NB4 (cell line): ENCODE measurements around the gene FOXB2.

Experiments used
- CTCF ChIP-seq: IDR thresholded peaks from one replicate; pipeline ENCODE4 v1.5.1; 2012; ENCODE audit warnings: low read depth, low read length
- POLR2A ChIP-seq: IDR thresholded peaks from 2 replicates; pipeline ENCODE4 v1.6.1; 2011; ENCODE audit warnings: mild to moderate bottlenecking; ENCODE audit not compliant: insufficient read length; ENCODE audit errors: extremely low read depth
- TF ChIP-seq, protein P1 (sequence below): IDR thresholded peaks from 2 replicates; pipeline ENCODE4 v1.6.1; 2011; ENCODE audit warnings: low read depth, low read length

GRCh38 chr9:77013206-77013931 lies 6.1 kb upstream of the FOXB2 start:
- TF ChIP-seq CTCF (no peak), POLR2A (no peak)
- TF ChIP-seq, protein P1, sequence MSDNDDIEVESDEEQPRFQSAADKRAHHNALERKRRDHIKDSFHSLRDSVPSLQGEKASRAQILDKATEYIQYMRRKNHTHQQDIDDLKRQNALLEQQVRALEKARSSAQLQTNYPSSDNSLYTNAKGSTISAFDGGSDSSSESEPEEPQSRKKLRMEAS, result no peak
